NCI-H2196 treated with DMSO at 0.1 percent for 48 hours (cell line): ENCODE results near the gene TIAM2.

Experiments used
- DNase-seq: peaks from one replicate; lab custom pipeline; 2025; ENCODE audit not compliant: unreplicated experiment; lab: John Stamatoyannopoulos, UW

TIAM2 gene

GRCh38 chr6:155123520-155123919 is 128.4 kb downstream of the TIAM2 start:
- DNase-seq = no peak

GRCh38 chr6:155125906-155126305 is 130.8 kb downstream of the TIAM2 start:
- DNase-seq = no peak

- DNase-seq = no peak
These were observed 131.8 kb downstream of the TIAM2 start for GRCh38 chr6:155126727-155127439.

GRCh38 chr6:155128977-155129376 is 133.9 kb downstream of the TIAM2 start:
- no peak for DNase-seq

- DNase-seq = no peak
These were observed 134.6 kb downstream of the TIAM2 start for GRCh38 chr6:155129744-155130143.

GRCh38 chr6:155130161-155130853 is 135.2 kb downstream of the TIAM2 start:
- no peak for DNase-seq

- DNase-seq = no peak
These were observed 137.5 kb downstream of the TIAM2 start for GRCh38 chr6:155132617-155133016.

- DNase-seq = no peak
These were observed 145.9 kb downstream of the TIAM2 start for GRCh38 chr6:155141002-155141401.

GRCh38 chr6:155141512-155141911 is 146.4 kb downstream of the TIAM2 start:
- no peak for DNase-seq

GRCh38 chr6:155142168-155143028 is 147.3 kb downstream of the TIAM2 start:
- no peak for DNase-seq

- DNase-seq = no peak
These were observed 148.0 kb downstream of the TIAM2 start for GRCh38 chr6:155143029-155143577.

- DNase-seq = no peak
These were observed 148.5 kb downstream of the TIAM2 start for GRCh38 chr6:155143578-155144106.

GRCh38 chr6:155146205-155146604 is 151.1 kb downstream of the TIAM2 start:
- no peak for DNase-seq

- DNase-seq = no peak
These were observed 153.0 kb downstream of the TIAM2 start for GRCh38 chr6:155147958-155148663.

GRCh38 chr6:155150967-155151671 is 156.0 kb downstream of the TIAM2 start:
- no peak for DNase-seq

GRCh38 chr6:155152211-155153076 is 157.3 kb downstream of the TIAM2 start:
- no peak for DNase-seq

GRCh38 chr6:155154158-155154830 is 159.2 kb downstream of the TIAM2 start:
- DNase-seq = no peak

GRCh38 chr6:155155787-155156447 is 160.8 kb downstream of the TIAM2 start:
- no peak for DNase-seq
